Fibroblast of lung (primary cell): ENCODE results near the gene LIPE. TPM values are rescaled to one million over a fixed set of nuclear protein-coding genes. Genes with fewer than 3 reads are reported as not detected.

Source experiments
- DNase-seq, 2 donors: peaks; one replicate each; pipeline versions ENCODE4 v3.0.0 to v3.0.0-alpha.2; 2010; ENCODE audit warnings: low read depth in 2 of 2
- H2AFZ ChIP-seq: 2 replicates; pipeline ENCODE4 v1.5.1; 2012; ENCODE audit warnings: low read length, control low read depth, inconsistent platforms
- H3K27ac ChIP-seq: 2 replicates; pipeline ENCODE4 v1.5.1; 2011; ENCODE audit warnings: low read length, control low read depth; ENCODE audit not compliant: insufficient read depth
- H3K27me3 ChIP-seq: 2 replicates; pipeline ENCODE4 v1.5.1; 2011; ENCODE audit warnings: mild to moderate bottlenecking, low read length; ENCODE audit not compliant: control insufficient read depth, insufficient read depth
- H3K36me3 ChIP-seq: 2 replicates; pipeline ENCODE4 v1.5.1; 2011; ENCODE audit warnings: low read length; ENCODE audit not compliant: control insufficient read depth, insufficient read depth
- H3K4me1 ChIP-seq: 2 replicates; pipeline ENCODE4 v1.5.1; 2011; ENCODE audit warnings: low read length; ENCODE audit not compliant: control insufficient read depth, insufficient read depth; ENCODE audit errors: extremely low read depth
- H3K4me2 ChIP-seq: 2 replicates; pipeline ENCODE4 v1.5.1; 2011; ENCODE audit warnings: low read length, control low read depth; ENCODE audit not compliant: insufficient read depth; ENCODE audit errors: extremely low read depth
- H3K4me3 ChIP-seq, 4 experiments: fragments of 200-600 bp in 1 of 4; sonication (generic) in 1 of 4; replicated peaks in 1 of 4; 2 replicates each; pipeline ENCODE4 v1.5.1; 2011 to 2016; ENCODE audit warnings: low read length in 4 of 4, low read depth in 3 of 4, mild to moderate bottlenecking in 3 of 4, control low read depth in 2 of 4, inconsistent platforms in 1 of 4, mixed read lengths in 1 of 4; ENCODE audit not compliant: insufficient read depth in 1 of 4; ENCODE audit errors: control extremely low read depth in 1 of 4
- H3K79me2 ChIP-seq: 2 replicates; pipeline ENCODE4 v1.5.1; 2012; ENCODE audit warnings: mild to moderate bottlenecking, low read length, inconsistent platforms; ENCODE audit not compliant: control insufficient read depth, insufficient read depth
- H3K9ac ChIP-seq: 2 replicates; pipeline ENCODE4 v1.5.1; 2011; ENCODE audit warnings: mild to moderate bottlenecking, low read length, control low read depth; ENCODE audit not compliant: insufficient read depth
- H3K9me3 ChIP-seq: 2 replicates; pipeline ENCODE4 v1.5.1; 2012; ENCODE audit warnings: low read depth, low read length; ENCODE audit not compliant: control insufficient read depth, insufficient read depth
- H4K20me1 ChIP-seq: 2 replicates; pipeline ENCODE4 v1.5.1; 2011; ENCODE audit warnings: low read length; ENCODE audit not compliant: control insufficient read depth, insufficient read depth; ENCODE audit errors: extremely low read depth
- CTCF ChIP-seq, 2 donors: IDR thresholded peaks in 1 of 2; conservative IDR thresholded peaks in 1 of 2; 1 replicate in 1 of 2; 2 replicates in 1 of 2; pipeline ENCODE4 v1.5.1; 2011 to 2012; ENCODE audit warnings: low read length in 2 of 2, control low read depth in 1 of 2, inconsistent platforms in 1 of 2, low read depth in 1 of 2, mild to moderate bottlenecking in 1 of 2
- EZH2 ChIP-seq: IDR thresholded peaks from 2 replicates; pipeline ENCODE4 v1.5.1; 2012; ENCODE audit warnings: low read length, control low read depth, mild to moderate bottlenecking; ENCODE audit errors: missing control alignments
- polyA plus RNA-seq, 2 donors: library from polyadenylated mRNA; depleted of rRNA in 1 of 2; stranded (reverse) in 1 of 2; unstranded in 1 of 2; fragments of >200 nt; gene quantifications; 2 replicates each; pipeline ENCODE4 v1.2.1, GENCODE V29; 2011 to 2012; ENCODE audit warnings: missing spikeins in 1 of 2
- total RNA-seq: library from RNA; depleted of rRNA; stranded (reverse); fragments of >200 nt; gene quantifications from 2 replicates; pipeline ENCODE4 v1.2.1, GENCODE V29; 2014

The LIPE gene
- total and polyA plus RNA-seq, 2 donors (not counting 1 experiment from before 2014, with no cell fraction given) = 1.1 to 1.7 TPM

- H3K4me3 ChIP-seq = no peak overlapping the region
- no peaks in the 10 kb centered on the region for H3K79me2 ChIP-seq
- H3K27me3 ChIP-seq = no peaks in the 10 kb centered on the region
- H3K9ac ChIP-seq = no peak overlapping the region
- TF ChIP-seq EZH2 (no peak), CTCF (conservative IDR thresholded peaks at IDR 0.05 in 1 of 2, IDR thresholded peaks at IDR 0.05 in 1 of 2; ENCODE audit: low read depth in 1 of 2, low read length in 2 of 2) (no peak)
- no peak overlapping the region for H2AFZ ChIP-seq
- no peaks in the 10 kb centered on the region for H3K9me3 ChIP-seq
- no peaks in the 10 kb centered on the region for H3K4me1 ChIP-seq
- no peak overlapping the region for H3K4me2 ChIP-seq
- H3K36me3 ChIP-seq = no peaks in the 10 kb centered on the region
- H4K20me1 ChIP-seq = no peaks in the 10 kb centered on the region
- DNase-seq = no peak
- no peak overlapping the region for H3K27ac ChIP-seq
Measured at GRCh38 chr19:42407816-42408175, 19.4 kb downstream of the LIPE start.

GRCh38 chr19:42407085-42407815, 19.9 kb downstream of the LIPE start:
- Histone ChIP-seq H2AFZ (no peak overlapping the region), H3K27me3 (no peaks in the 10 kb centered on the region)
- DNase-seq = no peak

GRCh38 chr19:42406111-42406510, 21.1 kb downstream of the LIPE start:
- TF ChIP-seq EZH2 (no peak), CTCF (conservative IDR thresholded peaks at IDR 0.05 in 1 of 2, IDR thresholded peaks at IDR 0.05 in 1 of 2; ENCODE audit: low read depth in 1 of 2, low read length in 2 of 2) (no peak)
- H3K9ac ChIP-seq = no peak overlapping the region
- no peaks in the 10 kb centered on the region for H3K27me3 ChIP-seq
- H3K4me2 ChIP-seq = no peak overlapping the region
- no peak overlapping the region for H3K27ac ChIP-seq
- no peaks in the 10 kb centered on the region for H4K20me1 ChIP-seq
- DNase-seq = no peak
- peaks cover under 1% of the 10 kb centered on the region for H3K4me1 ChIP-seq
- H2AFZ ChIP-seq = no peak overlapping the region
- no peaks in the 10 kb centered on the region for H3K9me3 ChIP-seq
- no peaks in the 10 kb centered on the region for H3K79me2 ChIP-seq
- H3K36me3 ChIP-seq = no peaks in the 10 kb centered on the region
- H3K4me3 ChIP-seq = no peak overlapping the region

More at GRCh38 chr19:42407085-42407815, 19.9 kb downstream of the LIPE start:
- Histone ChIP-seq H3K27ac (no peak overlapping the region), H3K4me3 (no peak overlapping the region), H3K79me2 (no peaks in the 10 kb centered on the region), H3K4me2 (no peak overlapping the region), H3K4me1 (no peaks in the 10 kb centered on the region), H4K20me1 (no peaks in the 10 kb centered on the region), H3K9ac (no peak overlapping the region), H3K9me3 (no peaks in the 10 kb centered on the region), H3K36me3 (no peaks in the 10 kb centered on the region)
- TF ChIP-seq EZH2 = no peak
- TF ChIP-seq CTCF (conservative IDR thresholded peaks at IDR 0.05 in 1 of 2, IDR thresholded peaks at IDR 0.05 in 1 of 2; ENCODE audit: low read depth in 1 of 2, low read length in 2 of 2) = no peak
